CD4-positive, CD25-positive, alpha-beta regulatory T cell (primary cell): ENCODE data around the gene B4GALNT3. TPM values are rescaled to one million over a fixed set of nuclear protein-coding genes. Genes with fewer than 3 reads are reported as not detected.

Experiments
- ATAC-seq, 2 donors: fragments of 150-1000 bp; cut with Tn5 transposase; one replicate each; pipeline ENCODE4 v1.10.0; 2021; ENCODE audit warnings: low read depth in 2 of 2, moderate number of reproducible peaks in 2 of 2, moderate library complexity in 1 of 2
- DNase-seq, 3 donors: peaks; one replicate each; pipeline versions ENCODE4 v3.0.0 to v3.0.0-alpha.2; 2012 to 2022; ENCODE audit warnings: mixed read lengths in 1 of 3
- H3K27ac ChIP-seq: one replicate; pipeline ENCODE4 v1.7.0; 2013; ENCODE audit warnings: mild to moderate bottlenecking, low read length; ENCODE audit not compliant: insufficient read depth, poor library complexity, severe bottlenecking
- H3K27me3 ChIP-seq: one replicate; pipeline ENCODE4 v1.7.0; 2013; ENCODE audit warnings: low read length; ENCODE audit not compliant: control insufficient read depth, insufficient read depth
- H3K36me3 ChIP-seq: one replicate; pipeline ENCODE4 v1.7.0; 2013; ENCODE audit warnings: mild to moderate bottlenecking, low read length, moderate library complexity; ENCODE audit not compliant: control insufficient read depth, insufficient read depth
- H3K4me1 ChIP-seq: 2 replicates; pipeline ENCODE4 v1.7.0; 2013; ENCODE audit warnings: mild to moderate bottlenecking, low read length; ENCODE audit not compliant: insufficient read depth, control insufficient read depth, poor library complexity, severe bottlenecking
- H3K4me3 ChIP-seq: one replicate; pipeline ENCODE4 v1.7.0; 2013; ENCODE audit warnings: low read depth, mild to moderate bottlenecking, low read length, moderate library complexity
- H3K9me3 ChIP-seq, 2 experiments: 1 replicate in 1 of 2; 2 replicates in 1 of 2; pipeline ENCODE4 v1.7.0; 2013; ENCODE audit warnings: low read length in 2 of 2, mild to moderate bottlenecking in 1 of 2, moderate library complexity in 1 of 2; ENCODE audit not compliant: control insufficient read depth in 2 of 2
- H3K27ac Mint-ChIP-seq, 3 donors: one replicate each; pipeline ENCODE4 v1.8.0; 2020 to 2022; ENCODE audit warnings: mild to moderate bottlenecking in 3 of 3, mixed read lengths in 3 of 3, moderate library complexity in 2 of 3
- H3K27me3 Mint-ChIP-seq: one replicate; pipeline ENCODE4 v1.8.0; 2022; ENCODE audit warnings: mild to moderate bottlenecking, mixed read lengths
- H3K36me3 Mint-ChIP-seq: one replicate; pipeline ENCODE4 v1.8.0; 2020; ENCODE audit warnings: mixed read lengths
- H3K4me1 Mint-ChIP-seq, 4 donors: one replicate each; pipeline ENCODE4 v1.8.0; 2020 to 2022; ENCODE audit warnings: mixed read lengths in 4 of 4, mild to moderate bottlenecking in 1 of 4
- H3K4me3 Mint-ChIP-seq, 4 donors: one replicate each; pipeline ENCODE4 v1.8.0; 2020 to 2022; ENCODE audit warnings: mild to moderate bottlenecking in 4 of 4, mixed read lengths in 4 of 4, moderate library complexity in 3 of 4
- H3K9me3 Mint-ChIP-seq, 7 donors: one replicate each; pipeline ENCODE4 v1.8.0; 2020 to 2022; ENCODE audit warnings: mixed read lengths in 7 of 7, mild to moderate bottlenecking in 3 of 7, moderate library complexity in 2 of 7
- polyA plus RNA-seq, 4 donors: library from polyadenylated mRNA; unstranded; fragments of 300-500 nt; fragmentation: Illumina TruSeq; gene quantifications; one replicate each; pipeline ENCODE4 v1.2.3, GENCODE V29; 2021
- total RNA-seq: library from RNA; stranded (reverse); gene quantifications from one replicate; pipeline ENCODE4 v1.2.3, GENCODE V29; 2022

Gene B4GALNT3
- total and polyA plus RNA-seq, 5 donors from 2014 or later, result 0.06 to 2.1 (median 1.0) TPM

GRCh38 chr12:612886-613285, 153.1 kb downstream of the B4GALNT3 start:
- Mint-ChIP-seq H3K9me3 (no peaks in the 10 kb centered on the region), H3K4me3 (peak overlapping the region in 1 of 4 donors; percentile 47), H3K27ac (no peak overlapping the region), H3K36me3 (no peaks in the 10 kb centered on the region), H3K4me1 (peaks cover 10 to 38% (median 18%) of the 10 kb centered on the region in 4 donors), H3K27me3 (no peaks in the 10 kb centered on the region)
- H3K9me3 ChIP-seq, result no peaks in the 10 kb centered on the region
- no peaks in the 10 kb centered on the region for H3K27me3 ChIP-seq
- ATAC-seq (no peak), DNase-seq (no peak)
- peaks cover 10% of the 10 kb centered on the region for H3K4me1 ChIP-seq
- no peak overlapping the region for H3K4me3 ChIP-seq
- peaks cover 2% of the 10 kb centered on the region for H3K36me3 ChIP-seq
- H3K27ac ChIP-seq, result no peak overlapping the region

Other genes starting within 250 kb of the B4GALNT3 start
- gene SLC6A12, start 245.8 kb upstream of the B4GALNT3 start, total RNA-seq, result not detected
- not detected for gene SLC6A12, start 245.8 kb upstream of the B4GALNT3 start, polyA plus RNA-seq
- 0.49 TPM for gene SLC6A13, start 197.1 kb upstream of the B4GALNT3 start, total RNA-seq
- not detected for gene SLC6A13, start 197.1 kb upstream of the B4GALNT3 start, polyA plus RNA-seq
- gene KDM5A, start 70.6 kb upstream of the B4GALNT3 start, total RNA-seq, result 142 TPM
- gene KDM5A, start 70.6 kb upstream of the B4GALNT3 start, polyA plus RNA-seq, result 10 to 100 TPM; 44.4 to 59.2 (median 48.7) TPM
- gene CCDC77, start 58.3 kb upstream of the B4GALNT3 start, total RNA-seq, result 5.6 TPM
- 1 to 10 TPM; 3.9 to 5.6 (median 4.9) TPM for gene CCDC77, start 58.3 kb upstream of the B4GALNT3 start, polyA plus RNA-seq
- gene NINJ2, start 203.5 kb downstream of the B4GALNT3 start, total RNA-seq, result 16.8 TPM
- 100 to 1,000 TPM; 106 to 170 (median 143) TPM for gene NINJ2, start 203.5 kb downstream of the B4GALNT3 start, polyA plus RNA-seq